Stimulated activated CD8-positive, alpha-beta memory T cell treated with anti-CD3 and anti-CD28 coated beads, Interleukin-12 subunit alpha, Interleukin-12 subunit beta, amount 100 ng/mL, for 1 hour (primary cell): Measurements from ENCODE around the gene USP44.

Experiments
- DNase-seq: peaks from one replicate; pipeline ENCODE4 v3.0.0-alpha.2; 2020; ENCODE audit warnings: low read depth

USP44 gene

GRCh38 chr12:95548056-95548538 lies 3.2 kb downstream of the USP44 start:
- DNase-seq = no peak

- no peak for DNase-seq
Observed at GRCh38 chr12:95547522-95548055, 3.7 kb downstream of the USP44 start.

GRCh38 chr12:95546491-95546813 lies 4.8 kb downstream of the USP44 start:
- DNase-seq = no peak

GRCh38 chr12:95545731-95546490 lies 5.4 kb downstream of the USP44 start:
- no peak for DNase-seq

- DNase-seq = no peak
Observed at GRCh38 chr12:95545303-95545702, 6.0 kb downstream of the USP44 start.

GRCh38 chr12:95544756-95545155 lies 6.5 kb downstream of the USP44 start:
- no peak for DNase-seq

GRCh38 chr12:95543305-95543704 lies 8.0 kb downstream of the USP44 start:
- DNase-seq = no peak

GRCh38 chr12:95541436-95541835 lies 9.8 kb downstream of the USP44 start:
- no peak for DNase-seq

GRCh38 chr12:95538656-95539055 lies 12.6 kb downstream of the USP44 start:
- no peak for DNase-seq

- no peak for DNase-seq
Observed at GRCh38 chr12:95538006-95538405, 13.3 kb downstream of the USP44 start.

GRCh38 chr12:95533985-95534384 lies 17.3 kb downstream of the USP44 start:
- no peak for DNase-seq

- DNase-seq = no peak
Observed at GRCh38 chr12:95532851-95533250, 18.4 kb downstream of the USP44 start.

- DNase-seq = no peak
Observed at GRCh38 chr12:95529693-95530225, 21.5 kb downstream of the USP44 start.

GRCh38 chr12:95528431-95528830 lies 22.8 kb downstream of the USP44 start:
- DNase-seq = no peak

- no peak for DNase-seq
Observed at GRCh38 chr12:95522692-95523091, 28.6 kb downstream of the USP44 start.

- no peak for DNase-seq
Observed at GRCh38 chr12:95520816-95521215, 30.5 kb downstream of the USP44 start.

GRCh38 chr12:95518944-95519343 lies 32.3 kb downstream of the USP44 start:
- DNase-seq = no peak

GRCh38 chr12:95517246-95517645 lies 34.0 kb downstream of the USP44 start:
- DNase-seq = no peak

- no peak for DNase-seq
Observed at GRCh38 chr12:95516757-95517156, 34.5 kb downstream of the USP44 start.

GRCh38 chr12:95515197-95515596 lies 36.1 kb downstream of the USP44 start:
- DNase-seq = no peak

GRCh38 chr12:95513599-95513998 lies 37.7 kb downstream of the USP44 start:
- DNase-seq = no peak

GRCh38 chr12:95511977-95512376 lies 39.3 kb downstream of the USP44 start:
- DNase-seq = no peak

- DNase-seq = no peak
Observed at GRCh38 chr12:95509300-95509699, 42.0 kb downstream of the USP44 start.
